Thyroid gland (tissue), 4 donors: Measurements from ENCODE around the gene PIM3. TPM values are rescaled to one million over a fixed set of nuclear protein-coding genes. Genes with fewer than 3 reads are reported as not detected.

Experiments used
- DNase-seq, 2 donors: peaks; one replicate each; pipeline ENCODE4 v3.0.0-alpha.2; 2019
- H3K27ac ChIP-seq, 3 donors: fragments of 200-600 bp; sonication (generic); 1 replicate in 2 of 3; 2 replicates in 1 of 3; pipeline ENCODE4 v1.5.1; 2016 to 2019; ENCODE audit warnings: mild to moderate bottlenecking in 1 of 3, moderate library complexity in 1 of 3
- H3K27me3 ChIP-seq: fragments of 200-600 bp; sonication (generic); one replicate; pipeline ENCODE4 v1.5.1; 2019
- H3K36me3 ChIP-seq, 2 donors: fragments of 200-600 bp; sonication (generic); one replicate each; pipeline ENCODE4 v1.5.1; 2016 to 2019
- H3K4me1 ChIP-seq, 2 donors: fragments of 200-600 bp; sonication (generic); one replicate each; pipeline ENCODE4 v1.5.1; 2017 to 2019
- H3K4me3 ChIP-seq, 3 donors: fragments of 200-600 bp; sonication (generic); replicated peaks in 1 of 3; 1 replicate in 2 of 3; 2 replicates in 1 of 3; pipeline ENCODE4 v1.5.1; 2016; ENCODE audit warnings: mild to moderate bottlenecking in 1 of 3
- H3K9me3 ChIP-seq: fragments of 200-600 bp; sonication (generic); one replicate; pipeline ENCODE4 v1.5.1; 2017
- CTCF ChIP-seq, 6 experiments: fragments of 200-600 bp in 3 of 6; fragments of 450-650 bp in 3 of 6; sonication (generic) in 3 of 6; IDR thresholded peaks; one replicate each; pipeline ENCODE4 v1.5.1; 2016 to 2019; ENCODE audit warnings: antibody characterized with exemption in 6 of 6, mild to moderate bottlenecking in 2 of 6, inconsistent platforms in 1 of 6, moderate library complexity in 1 of 6
- POLR2A ChIP-seq, 2 donors: fragments of 450-650 bp; IDR thresholded peaks; one replicate each; pipeline ENCODE4 v1.6.1; 2017; ENCODE audit warnings: antibody characterized with exemption in 2 of 2, mild to moderate bottlenecking in 2 of 2, moderate library complexity in 1 of 2
- WGBS, 2 donors: methylation state at CpG; one replicate each; pipeline ENCODE4 v1.1.5; 2017; 5-methylcytosine and 5-hydroxymethylcytosine counted together
- intact Hi-C: fragments of 100-400 bp; cut with DNase I; formaldehyde crosslinking; loops from one replicate; pipeline ENCODE4 v1.15.1; 2023
- total RNA-seq, 4 donors: library from RNA; depleted of rRNA; stranded (reverse); fragments of >200 nt; gene quantifications; one replicate each; pipeline ENCODE4 v1.2.3, GENCODE V29; 2016

The PIM3 gene
- total RNA-seq, 4 donors from 2014 or later: 45.4 to 108 (median 73.2) TPM

- peak overlapping the region in 1 of 3 donors; percentile 9 for H3K4me3 ChIP-seq
- WGBS, 2 donors: 49 to 71% methylated on average over 3 to 11 of the region's 36 CpGs
- peaks cover 15 to 22% of the 10 kb centered on the region in 2 donors for H3K36me3 ChIP-seq
- TF ChIP-seq POLR2A (IDR thresholded peaks at IDR 0.05) (no peak), CTCF (IDR thresholded peaks at IDR 0.05) (no peak)
- no peaks in the 10 kb centered on the region for H3K27me3 ChIP-seq
- H3K4me1 ChIP-seq: peaks cover 56 to 92% of the 10 kb centered on the region in 2 donors
- intact Hi-C loops: no loop called here
- H3K27ac ChIP-seq: peak overlapping the region; percentile 51 to 97 (median 96)
- no peaks in the 10 kb centered on the region for H3K9me3 ChIP-seq
- DNase-seq: peak in 1 of 2 donors; percentile 42
Measured at GRCh38 chr22:49966774-49967705, 6.5 kb downstream of the PIM3 start.

DNA sequence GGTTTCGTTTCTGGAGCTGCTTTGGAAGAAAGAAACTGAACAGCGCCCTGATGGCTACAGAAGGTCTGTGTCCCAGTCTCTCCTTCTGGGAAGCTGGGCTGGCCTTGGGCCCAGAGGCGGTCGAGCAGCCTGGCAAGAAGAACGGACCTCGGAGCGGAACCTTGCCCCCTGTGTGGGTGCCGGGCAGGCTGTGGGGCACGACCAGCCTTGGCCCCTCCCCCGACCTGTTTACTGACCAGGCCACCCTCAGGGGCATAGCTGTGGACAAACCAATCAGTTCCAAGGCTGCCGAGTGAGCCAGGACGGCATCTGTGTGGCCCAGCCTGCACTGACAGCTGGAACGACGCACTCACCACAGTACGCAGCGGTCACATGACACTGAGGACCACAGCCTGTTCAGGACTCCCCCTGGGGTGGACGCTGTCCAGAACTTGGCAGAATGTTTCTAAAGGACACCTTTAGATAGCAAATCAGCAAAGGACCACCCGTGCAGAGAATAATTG lies 7.2 kb downstream of the PIM3 start:
- DNase-seq: peak; percentile 76 to 77
- intact Hi-C loops: no loop called here
- peak overlapping the region; percentile 51 to 97 (median 96) for H3K27ac ChIP-seq

GRCh38 chr22:49968313-49968830 lies 7.8 kb downstream of the PIM3 start:
- no peak for DNase-seq
- Histone ChIP-seq H3K36me3 (peaks cover 6 to 12% of the 10 kb centered on the region in 2 donors), H3K9me3 (no peaks in the 10 kb centered on the region), H3K4me1 (peaks cover 51 to 88% of the 10 kb centered on the region in 2 donors), H3K4me3 (no peak overlapping the region), H3K27me3 (no peaks in the 10 kb centered on the region), H3K27ac (peak overlapping the region; percentile 51 to 97 (median 96))
- TF ChIP-seq CTCF (IDR thresholded peaks at IDR 0.05) (no peak), POLR2A (IDR thresholded peaks at IDR 0.05) (no peak)
- intact Hi-C loops: no loop called here
- 92 to 94% methylated on average over 2 to 3 of the region's 11 CpGs for WGBS, 2 donors

More for the DNA sequence above, 7.2 kb downstream of the PIM3 start:
- Histone ChIP-seq H3K27me3 (no peaks in the 10 kb centered on the region), H3K4me1 (peaks cover 57 to 94% of the 10 kb centered on the region in 2 donors), H3K9me3 (no peaks in the 10 kb centered on the region), H3K36me3 (peaks cover 13 to 18% of the 10 kb centered on the region in 2 donors), H3K4me3 (no peak overlapping the region)
- 40 to 73% methylated on average over 8 to 16 of the region's 18 CpGs for WGBS, 2 donors
- TF ChIP-seq CTCF (IDR thresholded peaks at IDR 0.05) (no peak), POLR2A (IDR thresholded peaks at IDR 0.05) (no peak)

DNA sequence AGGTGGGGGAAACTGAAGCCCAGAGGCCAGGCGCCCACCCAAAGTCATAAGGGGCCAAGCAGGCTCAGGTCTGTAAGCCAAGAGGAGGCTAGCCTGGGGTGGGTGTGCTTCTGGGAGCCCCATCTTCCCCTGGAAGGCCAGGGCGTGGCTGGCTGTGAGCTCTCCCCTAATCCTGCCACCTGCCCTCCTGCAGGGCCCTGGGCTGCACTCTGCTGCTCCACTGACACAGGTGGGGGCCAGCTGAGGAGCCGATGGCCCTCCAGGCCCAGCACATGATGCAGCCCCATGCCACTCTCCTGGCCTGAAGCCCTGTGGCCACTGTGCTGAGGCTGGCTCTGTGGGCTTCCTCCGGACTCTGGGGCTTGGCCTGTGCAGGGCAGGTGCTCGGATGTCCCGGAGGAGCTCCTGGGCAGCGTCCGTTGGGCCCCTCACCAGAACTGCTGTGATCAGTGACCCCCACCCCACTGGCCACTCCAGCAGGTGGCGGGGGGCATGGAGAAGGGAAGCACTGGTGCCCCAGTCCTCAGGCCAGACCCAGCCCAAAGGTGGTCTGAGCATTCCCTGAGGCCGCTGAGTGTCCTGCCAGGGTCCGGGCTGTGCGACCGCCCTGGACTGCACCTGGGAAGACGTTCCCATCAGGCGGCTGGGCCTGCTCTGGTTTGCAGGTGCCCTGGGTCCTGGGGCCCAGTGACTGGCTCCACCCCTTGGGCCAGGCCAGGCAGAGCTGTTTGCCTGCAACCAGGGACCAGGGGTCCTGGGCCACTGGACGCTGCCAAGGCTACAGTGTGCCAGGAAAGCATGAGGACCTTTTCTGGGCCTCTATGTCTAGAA lies 8.5 kb downstream of the PIM3 start:
- WGBS, 2 donors: 100% methylated on average over 1 of the region's 16 CpGs
- H3K4me1 ChIP-seq: peaks cover 46 to 81% of the 10 kb centered on the region in 2 donors
- peak overlapping the region; percentile 68 to 97 (median 86) for H3K27ac ChIP-seq
- H3K27me3 ChIP-seq: no peaks in the 10 kb centered on the region
- H3K36me3 ChIP-seq: peaks cover 1 to 6% of the 10 kb centered on the region in 2 donors
- H3K9me3 ChIP-seq: no peaks in the 10 kb centered on the region
- intact Hi-C loops: no loop called here
- TF ChIP-seq POLR2A (IDR thresholded peaks at IDR 0.05): no peak
- no peak for TF ChIP-seq CTCF (IDR thresholded peaks at IDR 0.05)
- H3K4me3 ChIP-seq: no peak overlapping the region
- peak in 1 of 2 donors; percentile 6 for DNase-seq
